BE2C (cell line): Measurements from ENCODE around the gene PNLIPRP1.

ENCODE experiments used
- DNase-seq: peaks from one replicate; pipeline ENCODE4 v3.0.0-alpha.2; 2020
- H3K27me3 ChIP-seq: fragments of 250-450 bp; sonication (Bioruptor Pico); 2 replicates; pipeline ENCODE4 v1.5.1; 2020; ENCODE audit warnings: mild to moderate bottlenecking
- H3K36me3 ChIP-seq: fragments of 250-450 bp; sonication (Bioruptor Pico); 2 replicates; pipeline ENCODE4 v1.5.1; 2020; ENCODE audit warnings: mild to moderate bottlenecking
- H3K4me1 ChIP-seq: fragments of 250-450 bp; sonication (Bioruptor Pico); 2 replicates; pipeline ENCODE4 v1.5.1; 2020
- H3K4me3 ChIP-seq: 2 replicates; pipeline ENCODE4 v1.5.1; 2011; ENCODE audit warnings: low read depth, low read length
- H3K9me3 ChIP-seq: fragments of 250-450 bp; sonication (Bioruptor Pico); 2 replicates; pipeline ENCODE4 v1.5.1; 2020
- TF ChIP-seq, protein P1 (sequence below): IDR thresholded peaks from 2 replicates; pipeline ENCODE4 v1.5.1; 2012; ENCODE audit warnings: mild to moderate bottlenecking, low read depth, low read length

PNLIPRP1 gene

DNA sequence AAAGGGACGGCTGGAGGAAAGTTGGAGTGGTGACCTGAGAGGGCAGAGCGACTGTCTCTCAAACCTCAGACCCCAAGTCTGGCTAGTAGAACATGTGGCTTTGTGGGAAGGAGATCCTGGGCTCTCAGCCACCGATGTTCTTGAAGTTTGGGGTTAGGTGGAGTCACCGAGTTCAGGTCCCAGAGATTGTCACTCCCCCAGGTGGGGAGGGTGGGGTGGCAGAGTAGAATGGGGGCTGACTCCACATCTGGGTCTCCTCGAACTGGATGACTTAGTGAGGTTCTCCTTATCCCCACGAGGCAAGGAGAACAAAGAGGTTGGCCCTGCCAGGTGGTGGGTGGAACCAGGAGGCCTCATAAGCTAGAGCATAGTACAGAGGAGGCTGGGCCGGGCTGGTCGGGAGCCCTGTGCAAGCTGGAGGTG lies 15.3 kb downstream of the PNLIPRP1 start:
- Histone ChIP-seq H3K36me3 (no peaks in the 10 kb centered on the region), H3K4me3 (no peak overlapping the region), H3K9me3 (no peaks in the 10 kb centered on the region), H3K4me1 (no peaks in the 10 kb centered on the region), H3K27me3 (no peaks in the 10 kb centered on the region)
- DNase-seq = no peak
- TF ChIP-seq, protein P1, sequence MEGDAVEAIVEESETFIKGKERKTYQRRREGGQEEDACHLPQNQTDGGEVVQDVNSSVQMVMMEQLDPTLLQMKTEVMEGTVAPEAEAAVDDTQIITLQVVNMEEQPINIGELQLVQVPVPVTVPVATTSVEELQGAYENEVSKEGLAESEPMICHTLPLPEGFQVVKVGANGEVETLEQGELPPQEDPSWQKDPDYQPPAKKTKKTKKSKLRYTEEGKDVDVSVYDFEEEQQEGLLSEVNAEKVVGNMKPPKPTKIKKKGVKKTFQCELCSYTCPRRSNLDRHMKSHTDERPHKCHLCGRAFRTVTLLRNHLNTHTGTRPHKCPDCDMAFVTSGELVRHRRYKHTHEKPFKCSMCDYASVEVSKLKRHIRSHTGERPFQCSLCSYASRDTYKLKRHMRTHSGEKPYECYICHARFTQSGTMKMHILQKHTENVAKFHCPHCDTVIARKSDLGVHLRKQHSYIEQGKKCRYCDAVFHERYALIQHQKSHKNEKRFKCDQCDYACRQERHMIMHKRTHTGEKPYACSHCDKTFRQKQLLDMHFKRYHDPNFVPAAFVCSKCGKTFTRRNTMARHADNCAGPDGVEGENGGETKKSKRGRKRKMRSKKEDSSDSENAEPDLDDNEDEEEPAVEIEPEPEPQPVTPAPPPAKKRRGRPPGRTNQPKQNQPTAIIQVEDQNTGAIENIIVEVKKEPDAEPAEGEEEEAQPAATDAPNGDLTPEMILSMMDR = no peak

DNA sequence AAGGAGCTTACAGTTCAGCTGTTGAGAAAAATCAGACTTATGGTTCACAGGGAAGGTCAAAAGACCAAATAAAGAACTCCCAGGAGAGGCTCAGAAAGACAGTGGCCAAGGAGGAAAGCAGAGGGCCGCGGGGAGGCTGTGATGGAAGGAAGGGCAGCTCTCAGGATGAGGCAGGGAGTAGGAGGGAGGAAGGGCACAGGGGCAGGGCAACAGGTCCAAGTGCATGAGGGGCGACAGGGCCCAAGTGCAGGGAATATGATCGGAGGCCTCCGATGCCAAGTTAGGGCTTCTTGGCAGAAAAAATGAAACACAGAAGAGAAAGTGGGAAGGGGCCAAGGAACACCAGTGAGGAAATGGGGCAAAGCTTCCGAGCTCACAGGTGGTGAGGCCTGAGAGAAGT lies 16.6 kb downstream of the PNLIPRP1 start:
- TF ChIP-seq, protein P1 = no peak

DNA sequence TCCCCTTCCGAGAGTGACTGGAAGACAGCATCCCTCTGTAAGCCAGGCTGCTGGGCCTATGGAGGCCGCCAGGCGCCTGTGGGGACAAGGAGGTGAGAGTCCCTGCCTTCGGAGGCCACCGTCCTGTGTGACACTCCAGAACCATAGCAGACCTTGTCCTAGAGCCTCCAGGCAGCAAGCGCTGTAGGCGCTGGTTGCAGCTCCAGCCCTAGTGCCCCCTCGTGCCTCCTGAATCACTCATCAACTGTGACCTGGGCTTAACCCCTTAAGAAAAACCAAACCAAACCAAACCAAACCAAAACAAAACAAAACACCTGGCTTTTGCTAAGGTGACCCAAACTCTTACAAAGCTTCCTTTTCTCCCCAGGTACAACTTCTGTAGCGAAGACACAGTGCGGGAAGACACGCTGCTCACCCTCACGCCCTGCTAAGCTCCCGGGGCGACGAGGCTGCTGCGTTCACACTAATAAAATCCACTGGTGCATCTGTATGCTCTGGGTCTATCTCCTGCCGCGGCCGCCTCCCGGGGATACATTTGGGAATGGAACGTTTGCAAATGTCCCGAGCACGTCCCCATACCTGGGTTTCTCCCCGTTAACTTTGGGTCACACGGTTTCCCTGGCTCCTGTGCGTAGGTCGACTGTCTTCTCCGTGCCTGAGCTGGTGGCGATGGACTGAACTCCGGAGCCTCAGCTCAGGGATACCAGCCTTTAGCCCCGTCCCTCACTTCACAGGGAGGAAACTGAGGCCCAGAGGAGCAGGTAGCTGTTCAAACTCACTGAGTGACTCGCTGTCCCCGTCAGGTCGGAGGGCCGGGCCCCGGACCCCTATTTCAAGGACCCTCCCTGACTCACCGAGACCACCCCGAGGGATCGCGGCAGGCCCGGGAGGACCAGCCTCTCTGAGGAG lies 18.2 kb downstream of the PNLIPRP1 start:
- no peaks in the 10 kb centered on the region for H3K9me3 ChIP-seq
- H3K4me3 ChIP-seq = no peak overlapping the region
- TF ChIP-seq, protein P1 = no peak
- no peak for DNase-seq
- no peaks in the 10 kb centered on the region for H3K36me3 ChIP-seq
- no peaks in the 10 kb centered on the region for H3K27me3 ChIP-seq
- H3K4me1 ChIP-seq = no peaks in the 10 kb centered on the region

More for the DNA sequence above, 16.6 kb downstream of the PNLIPRP1 start:
- H3K4me1 ChIP-seq = no peaks in the 10 kb centered on the region
- H3K27me3 ChIP-seq = no peaks in the 10 kb centered on the region
- H3K9me3 ChIP-seq = no peaks in the 10 kb centered on the region
- no peak for DNase-seq
- no peaks in the 10 kb centered on the region for H3K36me3 ChIP-seq
- no peak overlapping the region for H3K4me3 ChIP-seq

DNA sequence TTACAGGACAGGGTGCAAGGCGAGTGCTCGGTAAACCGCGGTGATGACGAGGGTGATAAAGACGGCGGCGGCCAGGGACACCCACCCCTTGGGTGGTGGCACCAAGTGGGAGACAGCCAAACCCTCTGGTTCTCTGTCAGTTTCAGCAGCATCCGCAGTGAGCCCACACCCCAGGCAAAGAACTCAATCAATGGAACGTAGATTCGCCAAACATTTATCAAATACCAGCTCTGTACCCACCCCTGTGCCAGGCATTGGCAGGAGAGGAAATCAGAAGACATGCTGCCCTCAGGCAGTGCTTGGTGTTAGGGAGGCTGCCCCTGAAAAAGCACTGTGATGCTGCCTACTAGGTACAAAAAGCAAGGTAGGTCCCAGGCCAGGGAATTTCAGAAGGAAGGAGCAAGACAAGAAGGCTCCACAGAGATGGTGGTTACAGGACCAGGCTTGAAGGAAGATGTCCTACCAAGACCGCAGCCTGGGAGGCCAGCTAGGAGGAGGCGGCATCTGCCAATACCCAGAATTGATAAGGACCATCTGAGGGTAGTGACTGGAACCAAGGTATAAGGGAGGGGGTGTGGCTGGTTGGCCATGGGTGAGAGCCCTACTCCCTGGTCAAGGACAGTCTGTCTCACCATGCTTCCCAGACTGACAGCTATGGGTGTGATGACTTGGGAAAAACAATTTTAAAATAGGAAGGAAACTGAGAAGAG lies 19.8 kb downstream of the PNLIPRP1 start:
- H3K27me3 ChIP-seq = no peaks in the 10 kb centered on the region

DNA sequence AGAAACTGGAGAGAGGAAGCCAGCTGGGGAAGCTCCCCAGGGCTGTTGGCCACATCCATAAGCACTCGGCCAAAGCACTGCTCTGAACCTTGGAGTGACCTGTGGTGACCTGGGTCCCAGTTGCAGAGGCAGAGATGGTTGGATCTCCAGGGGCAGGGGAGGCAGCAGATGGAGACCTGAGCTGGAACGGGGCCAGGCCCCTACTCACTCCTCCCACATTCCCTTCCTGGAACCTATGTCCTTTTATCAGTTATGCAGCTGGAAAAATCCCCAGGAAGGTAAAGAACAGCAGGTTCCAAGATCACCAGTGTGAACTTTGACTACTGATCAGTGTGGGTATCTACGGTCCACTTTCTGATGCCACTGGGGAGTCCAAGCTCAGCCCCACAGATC lies 20.4 kb downstream of the PNLIPRP1 start:
- Histone ChIP-seq H3K4me1 (no peaks in the 10 kb centered on the region), H3K4me3 (no peak overlapping the region), H3K27me3 (no peaks in the 10 kb centered on the region), H3K36me3 (no peaks in the 10 kb centered on the region), H3K9me3 (no peaks in the 10 kb centered on the region)
- no peak for DNase-seq
- TF ChIP-seq, protein P1 = no peak

More for the DNA sequence above, 19.8 kb downstream of the PNLIPRP1 start:
- TF ChIP-seq, protein P1 = no peak
- H3K9me3 ChIP-seq = no peaks in the 10 kb centered on the region
- no peak overlapping the region for H3K4me3 ChIP-seq
- no peaks in the 10 kb centered on the region for H3K36me3 ChIP-seq
- DNase-seq = no peak
- H3K4me1 ChIP-seq = no peaks in the 10 kb centered on the region
